ENCODE results near the gene ST3GAL5.
A peak's percentile ranks its signal among the peaks of the same experiment; 100 is the strongest.

GRCh38 chr2:85933753-85934594, 45.2 kb upstream of the ST3GAL5 start:
- TF ChIP-seq SIN3A (IDR thresholded peaks at IDR 0.05; ENCODE audit: borderline replicate concordance, low read depth, low read length), result no peak
- no peak for TF ChIP-seq MXI1 (IDR thresholded peaks at IDR 0.05; ENCODE audit: low read depth, low read length)
- no peak for TF ChIP-seq POLR2AphosphoS5 (IDR thresholded peaks at IDR 0.05; ENCODE audit: low read depth, low read length)
- no peak for TF ChIP-seq CTCF (IDR thresholded peaks at IDR 0.05)
- TF ChIP-seq USF2 (IDR thresholded peaks at IDR 0.05; ENCODE audit: borderline replicate concordance, low read depth, low read length), result no peak
- no peak for TF ChIP-seq TAF1 (IDR thresholded peaks at IDR 0.05; ENCODE audit: borderline replicate concordance, low read depth, low read length)
- TF ChIP-seq RFX5 (IDR thresholded peaks at IDR 0.05; ENCODE audit: low read length), result no peak
- TF ChIP-seq RAD21 (IDR thresholded peaks at IDR 0.05; ENCODE audit: low read length), result no peak
- TF ChIP-seq NRF1 (IDR thresholded peaks at IDR 0.05; ENCODE audit: low read depth, low read length), result no peak
- no peak for TF ChIP-seq TEAD4 (IDR thresholded peaks at IDR 0.05; ENCODE audit: borderline replicate concordance, insufficient read depth)
- TF ChIP-seq EP300 (IDR thresholded peaks at IDR 0.05; ENCODE audit: borderline replicate concordance in 1 of 2, low read depth in 1 of 2, low read length in 1 of 2), result peak in 1 of 2 experiments; percentile 53; a peak in 2 of 4 replicates
- no peak for TF ChIP-seq EZH2phosphoT487 (IDR thresholded peaks at IDR 0.05; ENCODE audit: borderline replicate concordance, low read depth)
- TF ChIP-seq YY1 (IDR thresholded peaks at IDR 0.05; ENCODE audit: low read depth), result no peak
